ENCODE data around the gene PTPN4. TPM values are rescaled to one million over a fixed set of nuclear protein-coding genes. Genes with fewer than 3 reads are reported as not detected.

The PTPN4 gene
- total RNA-seq, 1 experiment from 2014 or later = 46.8 TPM

DNA sequence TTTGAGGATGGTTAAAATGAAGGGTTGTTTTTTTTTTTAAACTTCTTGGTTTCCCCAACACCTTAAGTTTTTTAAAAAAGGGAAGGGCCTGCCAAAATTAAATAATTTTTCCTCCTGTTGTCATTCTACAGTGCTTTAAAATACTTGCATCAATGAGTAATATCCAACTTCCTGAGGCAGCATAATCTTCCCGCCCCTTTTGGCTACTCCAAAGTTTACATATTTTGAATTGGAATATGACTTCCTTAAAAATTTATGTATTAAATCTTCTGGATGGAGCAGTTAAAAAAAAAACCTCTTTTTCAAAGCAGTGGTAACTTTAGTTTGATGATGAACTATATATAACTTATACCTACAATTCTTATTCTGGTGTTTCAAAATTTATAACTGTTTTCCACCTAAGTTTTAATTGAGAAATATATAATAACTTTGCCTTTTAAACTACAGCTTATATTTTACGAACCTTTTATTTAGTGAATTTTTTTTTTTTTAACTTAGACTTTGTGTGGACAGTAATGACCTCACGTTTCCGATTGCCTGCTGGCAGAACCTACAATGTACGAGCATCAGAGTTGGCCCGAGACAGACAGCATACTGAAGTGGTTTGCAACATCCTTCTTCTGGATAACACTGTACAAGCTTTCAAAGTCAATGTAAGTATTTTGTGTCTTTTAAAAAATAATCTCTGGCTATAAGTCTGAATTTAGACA is 49.8 kb downstream of the PTPN4 start:
- no peak overlapping the region for H3K4me3 ChIP-seq (ENCODE audit: low read depth, low read length)
- H3K36me3 Mint-ChIP-seq (ENCODE audit: insufficient read depth, unreplicated experiment) = peaks cover 15% of the 10 kb centered on the region
- TF ChIP-seq, protein P1, sequence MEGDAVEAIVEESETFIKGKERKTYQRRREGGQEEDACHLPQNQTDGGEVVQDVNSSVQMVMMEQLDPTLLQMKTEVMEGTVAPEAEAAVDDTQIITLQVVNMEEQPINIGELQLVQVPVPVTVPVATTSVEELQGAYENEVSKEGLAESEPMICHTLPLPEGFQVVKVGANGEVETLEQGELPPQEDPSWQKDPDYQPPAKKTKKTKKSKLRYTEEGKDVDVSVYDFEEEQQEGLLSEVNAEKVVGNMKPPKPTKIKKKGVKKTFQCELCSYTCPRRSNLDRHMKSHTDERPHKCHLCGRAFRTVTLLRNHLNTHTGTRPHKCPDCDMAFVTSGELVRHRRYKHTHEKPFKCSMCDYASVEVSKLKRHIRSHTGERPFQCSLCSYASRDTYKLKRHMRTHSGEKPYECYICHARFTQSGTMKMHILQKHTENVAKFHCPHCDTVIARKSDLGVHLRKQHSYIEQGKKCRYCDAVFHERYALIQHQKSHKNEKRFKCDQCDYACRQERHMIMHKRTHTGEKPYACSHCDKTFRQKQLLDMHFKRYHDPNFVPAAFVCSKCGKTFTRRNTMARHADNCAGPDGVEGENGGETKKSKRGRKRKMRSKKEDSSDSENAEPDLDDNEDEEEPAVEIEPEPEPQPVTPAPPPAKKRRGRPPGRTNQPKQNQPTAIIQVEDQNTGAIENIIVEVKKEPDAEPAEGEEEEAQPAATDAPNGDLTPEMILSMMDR (IDR thresholded peaks at IDR 0.05; ENCODE audit: insufficient read depth in 1 of 2, low read depth in 1 of 2, low read length in 1 of 2, severe bottlenecking in 1 of 2, unreplicated experiment in 1 of 2) = no peak
- H3K27ac Mint-ChIP-seq (ENCODE audit: unreplicated experiment) = no peak overlapping the region
- POLR2A ChIA-PET = no interaction called here
- H3K27me3 Mint-ChIP-seq (ENCODE audit: insufficient read depth, unreplicated experiment) = no peaks in the 10 kb centered on the region
- no peaks in the 10 kb centered on the region for H3K4me1 ChIP-seq
- no peaks in the 10 kb centered on the region for H3K4me1 Mint-ChIP-seq (ENCODE audit: low read depth, unreplicated experiment)
- H3K9me3 Mint-ChIP-seq (ENCODE audit: unreplicated experiment) = peaks cover 20% of the 10 kb centered on the region
- H3K9me3 ChIP-seq = no peaks in the 10 kb centered on the region
- no peaks in the 10 kb centered on the region for H3K27me3 ChIP-seq (replicated peaks; ENCODE audit: control insufficient read depth, insufficient read depth, low read length)
- intact Hi-C loops (cut with micrococcal nuclease; ENCODE audit: unreplicated experiment) = no loop called here
- DNase-seq = no peak
- CTCF ChIA-PET = no interaction called here
- H3K4me3 Mint-ChIP-seq (ENCODE audit: unreplicated experiment) = no peak overlapping the region
- no TSS peak for BruUV-seq (replicated peaks)
- H3K36me3 ChIP-seq (ENCODE audit: control insufficient read depth, insufficient read depth, low read length) = no peaks in the 10 kb centered on the region

DNA sequence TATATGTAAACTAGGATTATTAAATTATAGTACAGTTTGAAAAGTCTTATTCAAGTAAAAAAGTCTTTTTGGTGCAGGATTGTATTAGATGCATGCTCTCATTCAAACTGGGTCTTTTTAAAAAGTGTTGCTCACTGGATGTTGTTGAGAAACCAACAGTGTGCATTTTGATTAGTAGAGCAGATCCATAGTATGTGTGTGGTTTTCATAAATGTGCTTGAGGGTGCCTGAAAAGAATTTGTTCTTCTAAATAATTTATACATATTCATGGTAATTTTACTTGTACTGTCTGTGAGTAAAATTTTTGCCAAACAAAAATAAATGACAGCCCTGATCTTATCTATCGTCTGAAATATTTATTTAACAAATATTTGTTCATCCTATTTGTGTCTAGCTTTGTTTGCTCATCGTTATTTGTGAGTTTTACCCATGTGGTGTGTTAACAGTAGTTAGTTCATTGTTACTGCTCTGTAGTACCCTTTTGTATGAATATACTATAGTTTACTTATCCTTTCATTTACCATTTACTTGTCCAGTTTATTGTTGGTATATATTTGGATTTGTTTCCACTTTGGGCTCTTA is 50.4 kb downstream of the PTPN4 start:
- Mint-ChIP-seq H3K36me3 (ENCODE audit: insufficient read depth, unreplicated experiment) (peaks cover 15% of the 10 kb centered on the region), H3K9me3 (ENCODE audit: unreplicated experiment) (peaks cover 14% of the 10 kb centered on the region), H3K4me3 (ENCODE audit: unreplicated experiment) (no peak overlapping the region), H3K27me3 (ENCODE audit: insufficient read depth, unreplicated experiment) (no peaks in the 10 kb centered on the region), H3K4me1 (ENCODE audit: low read depth, unreplicated experiment) (no peaks in the 10 kb centered on the region), H3K27ac (ENCODE audit: unreplicated experiment) (no peak overlapping the region)
- no peak overlapping the region for H3K4me3 ChIP-seq (ENCODE audit: low read depth, low read length)
- intact Hi-C loops (cut with micrococcal nuclease; ENCODE audit: unreplicated experiment) = no loop called here
- H3K27me3 ChIP-seq (replicated peaks; ENCODE audit: control insufficient read depth, insufficient read depth, low read length) = no peaks in the 10 kb centered on the region
- ChIA-PET CTCF (no interaction called here), POLR2A (no interaction called here)
- no peaks in the 10 kb centered on the region for H3K36me3 ChIP-seq (ENCODE audit: control insufficient read depth, insufficient read depth, low read length)
- TF ChIP-seq, protein P1 (IDR thresholded peaks at IDR 0.05; ENCODE audit: insufficient read depth in 1 of 2, low read depth in 1 of 2, low read length in 1 of 2, severe bottlenecking in 1 of 2, unreplicated experiment in 1 of 2) = no peak
- no TSS peak for BruUV-seq (replicated peaks)
- no peak for DNase-seq
- H3K9me3 ChIP-seq = no peaks in the 10 kb centered on the region
- H3K4me1 ChIP-seq = no peaks in the 10 kb centered on the region

DNA sequence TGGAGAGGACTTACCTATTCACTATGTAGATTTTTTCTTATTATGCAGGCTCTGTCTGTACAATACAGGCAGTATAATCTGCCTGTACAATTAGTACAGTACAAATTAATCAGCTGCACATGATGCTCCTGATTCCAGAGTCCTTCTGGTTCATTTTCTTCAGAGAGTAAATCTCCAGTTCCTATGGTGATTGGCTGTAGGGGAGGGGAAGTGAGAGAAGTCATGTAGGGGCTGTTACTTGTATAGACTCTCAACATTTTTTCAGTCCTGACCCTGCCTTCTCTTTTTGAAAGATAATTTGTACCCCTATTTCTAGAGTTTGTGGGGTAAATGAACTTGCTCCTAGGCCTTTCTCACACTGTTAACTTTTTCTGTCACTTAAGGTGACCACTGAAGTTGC is 54.5 kb downstream of the PTPN4 start:
- POLR2A ChIA-PET = no interaction called here
- DNase-seq = no peak
- H3K4me1 Mint-ChIP-seq (ENCODE audit: low read depth, unreplicated experiment) = peaks cover 7% of the 10 kb centered on the region
- CTCF ChIA-PET = no interaction called here
- intact Hi-C loops (cut with micrococcal nuclease; ENCODE audit: unreplicated experiment) = no loop called here
- no peak overlapping the region for H3K27ac Mint-ChIP-seq (ENCODE audit: unreplicated experiment)
- no TSS peak for BruUV-seq (replicated peaks)
- H3K4me3 Mint-ChIP-seq (ENCODE audit: unreplicated experiment) = no peak overlapping the region
- H3K4me3 ChIP-seq (ENCODE audit: low read depth, low read length) = no peak overlapping the region
- no peaks in the 10 kb centered on the region for H3K9me3 ChIP-seq
- TF ChIP-seq, protein P1 (IDR thresholded peaks at IDR 0.05; ENCODE audit: insufficient read depth in 1 of 2, low read depth in 1 of 2, low read length in 1 of 2, severe bottlenecking in 1 of 2, unreplicated experiment in 1 of 2) = no peak
- H3K36me3 Mint-ChIP-seq (ENCODE audit: insufficient read depth, unreplicated experiment) = peaks cover 8% of the 10 kb centered on the region
- H3K4me1 ChIP-seq = no peaks in the 10 kb centered on the region
- H3K27me3 ChIP-seq (replicated peaks; ENCODE audit: control insufficient read depth, insufficient read depth, low read length) = no peaks in the 10 kb centered on the region
- H3K36me3 ChIP-seq (ENCODE audit: control insufficient read depth, insufficient read depth, low read length) = no peaks in the 10 kb centered on the region
- H3K27me3 Mint-ChIP-seq (ENCODE audit: insufficient read depth, unreplicated experiment) = no peaks in the 10 kb centered on the region
- peaks cover 16% of the 10 kb centered on the region for H3K9me3 Mint-ChIP-seq (ENCODE audit: unreplicated experiment)

Data from Caco-2 (cell line).